Measurements from ENCODE around the gene CERS6.

GRCh38 chr2:168697668-168698121, 241.6 kb downstream of the CERS6 start:
- TF ChIP-seq CTCF (IDR thresholded peaks at IDR 0.05) (no peak), POLR2A (IDR thresholded peaks at IDR 0.05) (no peak)
